ENCODE measurements around the gene HAGHL. TPM values are rescaled to one million over a fixed set of nuclear protein-coding genes. Genes with fewer than 3 reads are reported as not detected.

HAGHL gene
- total RNA-seq, 4 donors from 2014 or later: 1.1 to 5.6 (median 2.6) TPM

GRCh38 chr16:747978-748746 lies 21.3 kb downstream of the HAGHL start:
- TF ChIP-seq CTCF (IDR thresholded peaks at IDR 0.05; ENCODE audit: low read depth): no peak

GRCh38 chr16:749010-749409 lies 22.1 kb downstream of the HAGHL start:
- no peak for TF ChIP-seq CTCF (IDR thresholded peaks at IDR 0.05; ENCODE audit: low read depth)

GRCh38 chr16:750485-750884 lies 23.6 kb downstream of the HAGHL start:
- no peak for TF ChIP-seq CTCF (IDR thresholded peaks at IDR 0.05; ENCODE audit: low read depth)

GRCh38 chr16:751152-752006 lies 24.5 kb downstream of the HAGHL start:
- no peak for TF ChIP-seq CTCF (IDR thresholded peaks at IDR 0.05; ENCODE audit: low read depth)

- no peak for TF ChIP-seq CTCF (IDR thresholded peaks at IDR 0.05; ENCODE audit: low read depth)
These were observed 25.1 kb downstream of the HAGHL start for GRCh38 chr16:752007-752312.

- TF ChIP-seq CTCF (IDR thresholded peaks at IDR 0.05; ENCODE audit: low read depth): no peak
These were observed 27.8 kb downstream of the HAGHL start for GRCh38 chr16:754656-755055.

- no peak for TF ChIP-seq CTCF (IDR thresholded peaks at IDR 0.05; ENCODE audit: low read depth)
These were observed 29.5 kb downstream of the HAGHL start for GRCh38 chr16:756428-756827.
